ENCODE results near the gene VMO1.
A peak's percentile ranks its signal among the peaks of the same experiment; 100 is the strongest.

The VMO1 gene

GRCh38 chr17:4759776-4760236 is 26.4 kb downstream of the VMO1 start:
- DNase-seq (ENCODE audit: low read depth): no peak

DNA sequence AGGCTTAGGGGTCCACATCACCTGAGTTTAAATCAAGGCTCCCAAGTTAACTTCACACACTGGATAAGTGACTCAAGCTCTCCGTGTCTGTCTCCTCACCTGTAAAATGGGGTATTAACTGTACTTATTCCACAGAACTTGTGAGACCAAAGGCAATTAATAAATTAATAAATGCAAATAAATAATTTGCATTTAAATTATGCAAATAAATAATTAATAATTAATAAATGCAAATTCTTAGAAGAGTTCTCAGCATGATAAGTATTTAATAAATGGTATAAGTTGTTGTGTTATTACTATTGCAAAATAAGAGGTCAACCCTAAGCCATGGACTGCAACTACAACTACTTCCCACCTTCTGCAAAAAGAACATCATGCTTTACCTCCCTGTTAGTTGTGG is 32.8 kb downstream of the VMO1 start:
- no peak for DNase-seq (ENCODE audit: low read depth)

- no peak for DNase-seq (ENCODE audit: low read depth)
Measured at GRCh38 chr17:4751932-4752331, 34.2 kb downstream of the VMO1 start.

GRCh38 chr17:4750606-4751005 is 35.6 kb downstream of the VMO1 start:
- no peak for DNase-seq (ENCODE audit: low read depth)

- DNase-seq (ENCODE audit: low read depth): no peak
Measured at GRCh38 chr17:4748686-4749085, 37.5 kb downstream of the VMO1 start.

DNA sequence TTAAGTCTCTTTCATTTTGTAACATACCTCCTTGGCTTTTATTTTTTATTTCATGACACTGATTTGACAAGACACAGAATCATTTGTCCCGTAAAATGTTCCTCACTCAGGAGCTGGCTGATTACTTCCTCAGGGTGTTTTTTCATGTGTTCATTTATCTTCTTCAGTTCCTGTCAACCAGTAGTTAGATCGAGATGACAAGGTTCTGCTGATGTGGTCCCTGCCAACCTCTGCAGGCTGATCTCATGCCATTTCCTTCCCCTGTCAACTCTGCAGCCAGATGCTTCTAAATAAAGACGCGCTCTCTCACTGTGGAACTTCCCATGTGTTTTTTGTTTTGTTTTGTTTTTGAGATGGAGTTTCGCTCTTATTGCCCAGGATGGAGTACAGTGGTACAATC is 38.3 kb downstream of the VMO1 start:
- no peak for DNase-seq (ENCODE audit: low read depth)

DNA sequence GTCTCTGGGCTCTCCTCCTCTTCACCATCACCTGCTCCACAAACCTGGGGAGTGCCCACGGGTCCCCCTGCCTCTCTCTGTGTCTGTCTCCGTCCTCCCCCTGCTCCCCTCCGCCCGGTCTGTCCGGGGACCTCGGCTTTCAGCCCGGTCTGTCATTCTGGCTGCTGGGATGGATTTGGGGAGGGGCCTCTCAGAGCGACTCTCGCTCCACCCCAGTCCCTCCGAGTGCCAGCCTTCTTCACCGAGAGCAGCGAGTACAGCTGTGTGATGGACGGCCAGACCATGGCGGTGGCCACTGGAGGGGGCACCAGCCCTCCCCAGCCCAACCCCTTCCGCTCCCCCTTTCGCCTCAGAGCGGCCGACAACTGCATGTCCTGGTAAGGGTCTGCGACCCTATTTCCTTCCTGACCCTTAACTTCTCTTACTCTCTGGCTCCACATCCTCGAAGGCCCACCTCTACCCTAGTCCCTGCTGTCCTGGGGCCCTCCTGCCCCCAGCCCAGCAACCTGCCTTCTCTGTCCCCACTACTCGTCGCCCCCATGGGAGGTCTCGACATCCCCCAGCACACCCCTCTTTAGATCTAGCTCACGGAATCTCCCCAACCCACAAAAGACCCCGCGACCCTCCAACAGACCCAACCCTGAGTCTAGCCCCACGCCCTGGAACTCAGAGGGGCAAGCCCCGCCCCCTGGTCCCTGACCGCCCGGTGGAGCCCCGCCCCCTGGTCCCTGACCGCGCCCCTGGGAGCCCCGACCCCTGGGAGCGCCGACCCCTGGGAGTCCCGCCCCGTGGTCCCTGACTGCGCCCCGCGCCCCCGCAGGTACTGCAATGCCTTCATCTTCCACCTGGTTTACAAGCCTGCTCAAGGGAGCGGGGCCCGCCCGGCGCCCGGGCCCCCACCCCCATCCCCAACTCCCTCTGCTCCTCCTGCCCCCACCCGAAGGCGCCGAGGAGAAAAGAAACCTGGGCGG is 40.9 kb downstream of the VMO1 start:
- DNase-seq (ENCODE audit: low read depth): no peak

- no peak for DNase-seq (ENCODE audit: low read depth)
Measured at GRCh38 chr17:4743898-4744297, 42.3 kb downstream of the VMO1 start.

DNA sequence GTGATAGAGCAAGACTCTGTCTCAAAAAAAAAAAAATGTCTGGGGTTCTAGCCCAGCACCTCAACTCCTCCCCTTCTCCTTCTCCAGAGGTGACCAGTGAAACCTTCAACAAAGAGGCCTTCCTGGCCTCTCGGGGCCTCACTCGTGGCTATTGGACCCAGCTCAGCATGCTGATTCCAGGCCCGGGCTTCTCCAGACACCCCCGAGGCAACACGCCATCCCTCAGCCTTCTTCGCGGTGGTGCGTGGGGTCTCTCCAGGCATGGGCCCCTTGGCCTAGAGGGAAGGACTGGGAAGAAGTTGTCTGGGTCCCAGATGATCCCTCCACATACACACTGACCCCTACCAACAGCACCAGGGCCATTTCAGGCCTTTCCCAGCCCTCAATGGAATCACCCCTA is 42.9 kb downstream of the VMO1 start:
- no peak for DNase-seq (ENCODE audit: low read depth)

DNA sequence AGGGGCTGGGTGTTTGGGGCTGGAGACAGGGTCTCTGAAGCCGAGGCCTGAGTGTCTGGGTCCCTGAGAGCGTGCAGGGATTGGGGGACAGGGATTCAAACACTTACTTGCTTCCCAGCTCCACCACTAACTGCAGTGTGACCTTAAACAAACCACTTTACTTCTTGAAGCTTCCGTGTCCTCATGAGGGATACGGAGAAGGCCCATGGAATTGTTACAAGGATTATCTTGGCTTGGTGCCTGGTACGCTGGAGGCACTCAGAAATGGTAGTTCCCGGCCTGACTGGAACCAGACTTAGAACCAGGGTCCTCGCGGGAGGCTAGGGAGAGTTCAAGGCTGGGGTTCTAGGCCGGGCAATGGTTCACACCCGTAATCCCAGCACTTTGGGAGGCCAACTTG is 43.5 kb downstream of the VMO1 start:
- peak; percentile 14 for DNase-seq (ENCODE audit: low read depth)

- DNase-seq (ENCODE audit: low read depth): no peak
Measured at GRCh38 chr17:4742133-4742532, 44.0 kb downstream of the VMO1 start.

DNA sequence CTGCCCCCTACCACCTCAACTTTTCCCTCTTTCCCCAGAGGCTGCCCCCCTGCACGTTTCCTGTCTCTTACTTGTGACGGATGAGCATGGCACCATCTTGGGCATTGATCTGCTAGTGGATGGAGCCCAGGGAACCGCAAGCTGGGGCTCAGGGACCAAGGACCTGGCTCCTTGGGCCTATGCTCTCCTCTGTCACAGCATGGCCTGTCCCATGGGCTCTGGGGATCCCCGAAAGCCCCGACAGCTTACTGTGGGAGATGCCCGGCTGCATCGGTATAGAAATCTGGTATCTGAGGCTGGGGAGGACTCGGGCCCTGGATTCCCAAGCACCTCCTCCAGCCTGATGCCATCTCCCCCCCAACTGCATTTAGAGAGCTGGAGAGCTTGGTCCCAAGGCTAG is 44.6 kb downstream of the VMO1 start:
- DNase-seq (ENCODE audit: low read depth): no peak

DNA sequence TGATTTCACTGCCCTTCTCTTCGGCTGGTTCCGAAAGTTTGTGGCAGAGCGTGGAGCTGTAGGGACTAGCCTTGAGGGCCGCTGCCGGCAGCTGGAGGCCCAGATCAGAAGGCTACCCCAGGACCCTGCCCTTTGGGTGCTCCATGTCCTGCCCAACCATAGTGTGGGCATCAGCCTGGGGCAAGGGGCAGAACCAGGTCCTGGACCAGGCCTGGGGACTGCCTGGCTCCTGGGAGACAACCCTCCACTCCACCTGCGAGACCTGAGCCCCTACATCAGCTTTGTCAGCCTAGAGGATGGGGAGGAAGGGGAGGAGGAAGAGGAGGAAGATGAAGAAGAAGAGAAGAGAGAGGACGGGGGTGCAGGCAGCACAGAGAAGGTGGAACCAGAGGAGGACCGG is 45.6 kb downstream of the VMO1 start:
- DNase-seq (ENCODE audit: low read depth): no peak

GRCh38 chr17:4740025-4740351 is 46.2 kb downstream of the VMO1 start:
- no peak for DNase-seq (ENCODE audit: low read depth)

GRCh38 chr17:4739122-4740024 is 46.8 kb downstream of the VMO1 start, which contains the start of the genes CXCL16 and ZMYND15:
CXCL16 (minus strand) TSS chr17:4739928; CDS start chr17:4739339, 589 bp downstream.
ZMYND15 (plus strand) TSS chr17:4739833; CDS start chr17:4740549, 716 bp downstream.
- DNase-seq (ENCODE audit: low read depth): peak; percentile 28

- no peak for DNase-seq (ENCODE audit: low read depth)
Measured at GRCh38 chr17:4738136-4739121, 47.7 kb downstream of the VMO1 start.

GRCh38 chr17:4735876-4736651 is 50.1 kb downstream of the VMO1 start:
- DNase-seq (ENCODE audit: low read depth): no peak

All from stromal cell of bone marrow (primary cell).